ENCODE measurements around the gene REEP1.
"Not testable (repeated sequence)": the region's sequence is repeated elsewhere in the genome, so short reads cannot be mapped to it uniquely, and the experiment has no call there.

The REEP1 gene

GRCh38 chr2:86360776-86361175 lies 23.4 kb upstream of the REEP1 start:
- no peak for DNase-seq (ENCODE audit: low spot score)
- no peak for TF ChIP-seq CTCF (IDR thresholded peaks at IDR 0.05; ENCODE audit: extremely low read depth, missing control alignments)

- peak; percentile 71 for DNase-seq (ENCODE audit: low spot score)
- no peak for TF ChIP-seq CTCF (IDR thresholded peaks at IDR 0.05; ENCODE audit: extremely low read depth, missing control alignments)
Observed at GRCh38 chr2:86358957-86359356, 21.5 kb upstream of the REEP1 start.

- no peak for DNase-seq (ENCODE audit: low spot score)
- TF ChIP-seq CTCF (IDR thresholded peaks at IDR 0.05; ENCODE audit: extremely low read depth, missing control alignments), result no peak
Observed at GRCh38 chr2:86357392-86357963, 20.1 kb upstream of the REEP1 start.

GRCh38 chr2:86352727-86353221 lies 15.3 kb upstream of the REEP1 start:
- TF ChIP-seq CTCF (IDR thresholded peaks at IDR 0.05; ENCODE audit: extremely low read depth, missing control alignments), result no peak
- DNase-seq (ENCODE audit: low spot score), result no peak

GRCh38 chr2:86352137-86352726 lies 14.8 kb upstream of the REEP1 start:
- DNase-seq (ENCODE audit: low spot score), result no peak
- TF ChIP-seq CTCF (IDR thresholded peaks at IDR 0.05; ENCODE audit: extremely low read depth, missing control alignments), result no peak

- no peak for DNase-seq (ENCODE audit: low spot score)
- no peak for TF ChIP-seq CTCF (IDR thresholded peaks at IDR 0.05; ENCODE audit: extremely low read depth, missing control alignments)
Observed at GRCh38 chr2:86350751-86351150, 13.3 kb upstream of the REEP1 start.

- no peak for TF ChIP-seq CTCF (IDR thresholded peaks at IDR 0.05; ENCODE audit: extremely low read depth, missing control alignments)
- no peak for DNase-seq (ENCODE audit: low spot score)
Observed at GRCh38 chr2:86347401-86347800, 10.0 kb upstream of the REEP1 start.

GRCh38 chr2:86345783-86346370 lies 8.5 kb upstream of the REEP1 start:
- DNase-seq (ENCODE audit: low spot score), result not testable (repeated sequence)
